HG03095 (cell line): ENCODE results near the gene SLC35E2B.

Experiments used
- ATAC-seq: cut with Tn5 transposase; IDR thresholded peaks from one replicate; pipeline ENCODE4 v1.9.1; 2021; ENCODE audit warnings: moderate library complexity; ENCODE audit not compliant: unreplicated experiment

The SLC35E2B gene

GRCh38 chr1:1627261-1627828 lies 65.2 kb downstream of the SLC35E2B start:
- no peak for ATAC-seq

- no peak for ATAC-seq
Observed at GRCh38 chr1:1626207-1627141, 66.1 kb downstream of the SLC35E2B start.

GRCh38 chr1:1625824-1626206 lies 66.8 kb downstream of the SLC35E2B start:
- no peak for ATAC-seq

GRCh38 chr1:1625404-1625775 lies 67.2 kb downstream of the SLC35E2B start:
- ATAC-seq: no peak

- no peak for ATAC-seq
Observed at GRCh38 chr1:1624443-1625403, 67.9 kb downstream of the SLC35E2B start.

GRCh38 chr1:1623631-1624442 lies 68.8 kb downstream of the SLC35E2B start:
- no peak for ATAC-seq

- no peak for ATAC-seq
Observed at GRCh38 chr1:1623181-1623630, 69.4 kb downstream of the SLC35E2B start.

GRCh38 chr1:1622788-1623094 lies 69.9 kb downstream of the SLC35E2B start:
- ATAC-seq: no peak

GRCh38 chr1:1622010-1622787 lies 70.4 kb downstream of the SLC35E2B start:
- ATAC-seq: no peak

GRCh38 chr1:1621173-1622009 lies 71.2 kb downstream of the SLC35E2B start:
- no peak for ATAC-seq

- ATAC-seq: no peak
Observed at GRCh38 chr1:1620433-1621139, 72.0 kb downstream of the SLC35E2B start.

GRCh38 chr1:1619917-1620361 lies 72.7 kb downstream of the SLC35E2B start:
- no peak for ATAC-seq

- ATAC-seq: no peak
Observed at GRCh38 chr1:1618396-1619068, 74.1 kb downstream of the SLC35E2B start.

- ATAC-seq: no peak
Observed at GRCh38 chr1:1617925-1618324, 74.7 kb downstream of the SLC35E2B start.

- ATAC-seq: no peak
Observed at GRCh38 chr1:1617516-1617915, 75.1 kb downstream of the SLC35E2B start.

GRCh38 chr1:1616838-1617237 lies 75.8 kb downstream of the SLC35E2B start:
- no peak for ATAC-seq

- peak; percentile 10 for ATAC-seq
Observed at GRCh38 chr1:1616045-1616790, 76.4 kb downstream of the SLC35E2B start.
